Measurements from ENCODE around the gene NEK11. TPM values are rescaled to one million over a fixed set of nuclear protein-coding genes. Genes with fewer than 3 reads are reported as not detected.

NEK11 gene
- total RNA-seq, 1 experiment from 2014 or later: 9.5 TPM

DNA sequence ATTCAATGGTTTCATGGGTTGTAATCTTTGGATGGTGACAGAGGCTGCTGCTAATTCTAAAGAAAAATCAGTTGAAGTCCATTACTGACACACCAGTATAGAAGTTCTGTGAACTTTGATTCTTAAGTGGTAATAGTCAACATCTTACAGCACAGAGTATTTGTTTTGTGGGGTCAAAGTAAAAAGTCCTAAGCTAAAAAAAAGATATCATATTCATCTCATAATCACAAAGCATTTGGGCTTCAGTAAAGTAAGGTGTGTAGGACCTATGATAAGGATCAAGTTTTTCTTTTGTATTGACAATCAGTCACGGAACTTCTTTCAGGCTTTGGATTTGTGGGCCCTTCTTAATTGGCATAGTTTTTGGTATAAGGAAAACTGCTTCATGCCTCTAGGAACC is 1.1 kb upstream of the NEK11 start:
- Histone ChIP-seq H3K36me3 (ENCODE audit: control insufficient read depth, insufficient read depth, low read length) (peaks cover 4% of the 10 kb centered on the region; the same call in 1 of the 2 replicates), H3K9me3 (ENCODE audit: control insufficient read depth, insufficient read depth, low read depth, low read length) (no peaks in the 10 kb centered on the region), H3K4me1 (ENCODE audit: control insufficient read depth, insufficient read depth, low read length) (peaks cover 14% of the 10 kb centered on the region), H3K4me3 (ENCODE audit: low read depth in 2 of 2, low read length in 2 of 2) (peak overlapping the region; percentile 87 to 88), H3K27ac (ENCODE audit: low read length) (peak overlapping the region; percentile 92), H3K27me3 (ENCODE audit: control insufficient read depth, insufficient read depth, low read length) (no peaks in the 10 kb centered on the region)
- ChIA-PET CTCF (no interaction called here), POLR2A (interaction anchor here (0.6 to 1.1 kb wide), 2 partner anchors 11 to 1103 kb away, joined by 3 to 6 read pairs; no protein-coding TSS in a partner anchor)
- TF ChIP-seq POLR2AphosphoS5 (IDR thresholded peaks at IDR 0.05; ENCODE audit: low read depth, low read length): no peak
- no peak for TF ChIP-seq TCF7L2 (IDR thresholded peaks at IDR 0.05; ENCODE audit: low read depth, low read length)
- TF ChIP-seq, protein P1, sequence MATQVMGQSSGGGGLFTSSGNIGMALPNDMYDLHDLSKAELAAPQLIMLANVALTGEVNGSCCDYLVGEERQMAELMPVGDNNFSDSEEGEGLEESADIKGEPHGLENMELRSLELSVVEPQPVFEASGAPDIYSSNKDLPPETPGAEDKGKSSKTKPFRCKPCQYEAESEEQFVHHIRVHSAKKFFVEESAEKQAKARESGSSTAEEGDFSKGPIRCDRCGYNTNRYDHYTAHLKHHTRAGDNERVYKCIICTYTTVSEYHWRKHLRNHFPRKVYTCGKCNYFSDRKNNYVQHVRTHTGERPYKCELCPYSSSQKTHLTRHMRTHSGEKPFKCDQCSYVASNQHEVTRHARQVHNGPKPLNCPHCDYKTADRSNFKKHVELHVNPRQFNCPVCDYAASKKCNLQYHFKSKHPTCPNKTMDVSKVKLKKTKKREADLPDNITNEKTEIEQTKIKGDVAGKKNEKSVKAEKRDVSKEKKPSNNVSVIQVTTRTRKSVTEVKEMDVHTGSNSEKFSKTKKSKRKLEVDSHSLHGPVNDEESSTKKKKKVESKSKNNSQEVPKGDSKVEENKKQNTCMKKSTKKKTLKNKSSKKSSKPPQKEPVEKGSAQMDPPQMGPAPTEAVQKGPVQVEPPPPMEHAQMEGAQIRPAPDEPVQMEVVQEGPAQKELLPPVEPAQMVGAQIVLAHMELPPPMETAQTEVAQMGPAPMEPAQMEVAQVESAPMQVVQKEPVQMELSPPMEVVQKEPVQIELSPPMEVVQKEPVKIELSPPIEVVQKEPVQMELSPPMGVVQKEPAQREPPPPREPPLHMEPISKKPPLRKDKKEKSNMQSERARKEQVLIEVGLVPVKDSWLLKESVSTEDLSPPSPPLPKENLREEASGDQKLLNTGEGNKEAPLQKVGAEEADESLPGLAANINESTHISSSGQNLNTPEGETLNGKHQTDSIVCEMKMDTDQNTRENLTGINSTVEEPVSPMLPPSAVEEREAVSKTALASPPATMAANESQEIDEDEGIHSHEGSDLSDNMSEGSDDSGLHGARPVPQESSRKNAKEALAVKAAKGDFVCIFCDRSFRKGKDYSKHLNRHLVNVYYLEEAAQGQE (IDR thresholded peaks at IDR 0.05; ENCODE audit: insufficient read depth in 1 of 2, low read depth in 2 of 2, low read length in 1 of 2): no peak
- TF ChIP-seq, protein P2, sequence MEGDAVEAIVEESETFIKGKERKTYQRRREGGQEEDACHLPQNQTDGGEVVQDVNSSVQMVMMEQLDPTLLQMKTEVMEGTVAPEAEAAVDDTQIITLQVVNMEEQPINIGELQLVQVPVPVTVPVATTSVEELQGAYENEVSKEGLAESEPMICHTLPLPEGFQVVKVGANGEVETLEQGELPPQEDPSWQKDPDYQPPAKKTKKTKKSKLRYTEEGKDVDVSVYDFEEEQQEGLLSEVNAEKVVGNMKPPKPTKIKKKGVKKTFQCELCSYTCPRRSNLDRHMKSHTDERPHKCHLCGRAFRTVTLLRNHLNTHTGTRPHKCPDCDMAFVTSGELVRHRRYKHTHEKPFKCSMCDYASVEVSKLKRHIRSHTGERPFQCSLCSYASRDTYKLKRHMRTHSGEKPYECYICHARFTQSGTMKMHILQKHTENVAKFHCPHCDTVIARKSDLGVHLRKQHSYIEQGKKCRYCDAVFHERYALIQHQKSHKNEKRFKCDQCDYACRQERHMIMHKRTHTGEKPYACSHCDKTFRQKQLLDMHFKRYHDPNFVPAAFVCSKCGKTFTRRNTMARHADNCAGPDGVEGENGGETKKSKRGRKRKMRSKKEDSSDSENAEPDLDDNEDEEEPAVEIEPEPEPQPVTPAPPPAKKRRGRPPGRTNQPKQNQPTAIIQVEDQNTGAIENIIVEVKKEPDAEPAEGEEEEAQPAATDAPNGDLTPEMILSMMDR (IDR thresholded peaks at IDR 0.05): no peak
- TF ChIP-seq SIN3A (IDR thresholded peaks at IDR 0.05; ENCODE audit: borderline replicate concordance, insufficient read depth, low read depth, low read length): no peak
- BruUV-seq (replicated peaks): no TSS peak
- intact Hi-C loops (cut with micrococcal nuclease; ENCODE audit: unreplicated experiment) (no loop called here), in situ Hi-C loops (cut with HindIII; ENCODE audit: low pct_unique_long_range_greater_than_20kb, low sequenced_read_pairs) (no loop called here)
- ATAC-seq (no peak), DNase-seq (ENCODE audit: low read depth, low spot score) (no peak)

DNA sequence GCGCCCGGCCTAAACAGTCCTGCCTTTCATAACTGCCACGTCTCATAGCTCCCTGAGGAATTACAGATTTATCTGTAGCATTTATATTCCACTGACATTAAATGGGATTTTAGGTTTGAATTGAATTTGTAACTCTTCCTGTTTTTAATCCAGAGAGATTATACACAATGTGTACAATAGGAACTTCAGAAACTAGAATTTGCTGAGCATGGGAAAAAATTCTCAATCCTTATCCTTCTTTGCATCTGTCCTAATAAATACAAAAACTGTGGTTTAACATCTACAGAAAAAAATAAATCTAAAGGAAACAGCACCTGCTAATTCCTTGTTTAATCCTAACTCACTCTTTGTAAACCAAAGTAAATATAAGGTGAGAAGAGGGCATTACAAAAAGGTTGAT is 2.2 kb downstream of the NEK11 start:
- CTCF ChIA-PET: no interaction called here
- no peaks in the 10 kb centered on the region for H3K9me3 ChIP-seq (ENCODE audit: control insufficient read depth, insufficient read depth, low read depth, low read length)
- POLR2A ChIA-PET: no interaction called here
- ATAC-seq (no peak), DNase-seq (ENCODE audit: low read depth, low spot score) (no peak)
- no peak overlapping the region for H3K27ac ChIP-seq (ENCODE audit: low read length)
- H3K4me1 ChIP-seq (ENCODE audit: control insufficient read depth, insufficient read depth, low read length): peaks cover 14% of the 10 kb centered on the region
- no peaks in the 10 kb centered on the region for H3K36me3 ChIP-seq (ENCODE audit: control insufficient read depth, insufficient read depth, low read length)
- BruUV-seq (replicated peaks): no TSS peak
- intact Hi-C loops (cut with micrococcal nuclease; ENCODE audit: unreplicated experiment) (no loop called here), in situ Hi-C loops (cut with HindIII; ENCODE audit: low pct_unique_long_range_greater_than_20kb, low sequenced_read_pairs) (no loop called here)
- no peaks in the 10 kb centered on the region for H3K27me3 ChIP-seq (ENCODE audit: control insufficient read depth, insufficient read depth, low read length)
- TF ChIP-seq, protein P2 (IDR thresholded peaks at IDR 0.05): no peak
- TF ChIP-seq SIN3A (IDR thresholded peaks at IDR 0.05; ENCODE audit: borderline replicate concordance, insufficient read depth, low read depth, low read length) (no peak), POLR2AphosphoS5 (IDR thresholded peaks at IDR 0.05; ENCODE audit: low read depth, low read length) (no peak), TCF7L2 (IDR thresholded peaks at IDR 0.05; ENCODE audit: low read depth, low read length) (no peak)
- H3K4me3 ChIP-seq (ENCODE audit: low read depth in 2 of 2, low read length in 2 of 2): no peak overlapping the region

Measured in Panc1 (cell line).